Measurements from ENCODE around the gene MCUB.

MCUB gene

GRCh38 chr4:109730619-109731545, 170.8 kb downstream of the MCUB start:
- no peak for DNase-seq

GRCh38 chr4:109733728-109734127, 173.7 kb downstream of the MCUB start:
- no peak for DNase-seq

GRCh38 chr4:109735566-109736365, 175.7 kb downstream of the MCUB start:
- DNase-seq, result no peak

Data from activated T-cell treated with anti-CD3 and anti-CD28 coated beads, Interleukin-2, amount 50 U/mL, for 48 hours (primary cell).